ENCODE data around the gene RIPOR3.

DNA sequence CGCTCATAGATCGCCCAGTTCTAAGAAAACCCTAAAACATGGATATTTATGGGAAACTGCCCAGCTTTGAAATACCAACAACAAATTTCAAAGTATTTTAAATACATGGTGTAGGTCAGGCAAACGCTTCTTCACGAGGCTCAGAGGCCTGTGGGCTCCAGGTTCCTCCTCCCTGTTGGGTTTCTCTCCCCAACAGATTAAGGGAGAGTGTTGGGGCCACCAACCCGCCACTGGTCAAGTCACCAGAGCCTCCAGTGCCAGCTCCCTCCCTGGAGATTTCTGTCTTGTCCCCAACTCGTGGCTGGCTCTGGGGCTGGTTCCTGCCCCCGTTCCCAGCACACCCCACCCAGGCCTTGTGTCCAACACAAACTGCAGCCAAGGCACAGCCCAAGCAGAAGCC is 93.3 kb downstream of the RIPOR3 start:
- TF ChIP-seq, protein P1, sequence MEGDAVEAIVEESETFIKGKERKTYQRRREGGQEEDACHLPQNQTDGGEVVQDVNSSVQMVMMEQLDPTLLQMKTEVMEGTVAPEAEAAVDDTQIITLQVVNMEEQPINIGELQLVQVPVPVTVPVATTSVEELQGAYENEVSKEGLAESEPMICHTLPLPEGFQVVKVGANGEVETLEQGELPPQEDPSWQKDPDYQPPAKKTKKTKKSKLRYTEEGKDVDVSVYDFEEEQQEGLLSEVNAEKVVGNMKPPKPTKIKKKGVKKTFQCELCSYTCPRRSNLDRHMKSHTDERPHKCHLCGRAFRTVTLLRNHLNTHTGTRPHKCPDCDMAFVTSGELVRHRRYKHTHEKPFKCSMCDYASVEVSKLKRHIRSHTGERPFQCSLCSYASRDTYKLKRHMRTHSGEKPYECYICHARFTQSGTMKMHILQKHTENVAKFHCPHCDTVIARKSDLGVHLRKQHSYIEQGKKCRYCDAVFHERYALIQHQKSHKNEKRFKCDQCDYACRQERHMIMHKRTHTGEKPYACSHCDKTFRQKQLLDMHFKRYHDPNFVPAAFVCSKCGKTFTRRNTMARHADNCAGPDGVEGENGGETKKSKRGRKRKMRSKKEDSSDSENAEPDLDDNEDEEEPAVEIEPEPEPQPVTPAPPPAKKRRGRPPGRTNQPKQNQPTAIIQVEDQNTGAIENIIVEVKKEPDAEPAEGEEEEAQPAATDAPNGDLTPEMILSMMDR (IDR thresholded peaks at IDR 0.05): no peak
- TF ChIP-seq POLR2A (IDR thresholded peaks at IDR 0.05): no peak
